Hair follicle dermal papilla cell (primary cell): ENCODE data around the gene DUSP1. TPM values are rescaled to one million over a fixed set of nuclear protein-coding genes. Genes with fewer than 3 reads are reported as not detected.

ENCODE experiments used
- small RNA-seq: library from RNA; depleted of rRNA; stranded (forward); fragments of <200 nt; gene quantifications from one replicate; pipeline ENCODE3, GENCODE V24; 2012
- total RNA-seq: library from RNA; depleted of rRNA; stranded (reverse); fragments of >200 nt; gene quantifications from 2 replicates; pipeline ENCODE4 v1.2.3, GENCODE V29; 2012

The DUSP1 gene
- 226 and 235 TPM in 2 replicates for total RNA-seq

GRCh38 chr5:172770675-172771438 lies at the start of gene DUSP1:
TSS of gene DUSP1 (minus strand) at chr5:172771195. CDS start at chr5:172770952, 243 bp downstream.

Small RNAs within 50 kb of the gene (small RNA-seq; reads per million reads assigned to genes)
- gene AC022217.4 (not detected), gene RF00019 (not detected)

Other genes starting within 250 kb of the DUSP1 start
- 0.65 and 0.97 TPM in 2 replicates for gene NEURL1B, start 129.9 kb downstream of the DUSP1 start, total RNA-seq
- 125 and 137 TPM in 2 replicates for gene ERGIC1, start 63.1 kb upstream of the DUSP1 start, total RNA-seq
- gene RPL26L1, start 188.2 kb upstream of the DUSP1 start, total RNA-seq = 24.2 and 28.5 TPM in 2 replicates
- gene ATP6V0E1, start 212.6 kb upstream of the DUSP1 start, total RNA-seq = 119 and 157 TPM in 2 replicates